Measurements from ENCODE around the gene URI1. TPM values are rescaled to one million over a fixed set of nuclear protein-coding genes. Genes with fewer than 3 reads are reported as not detected.

URI1 gene
- total and polyA plus RNA-seq, 2 of the 8 experiments (the other 6 are each of a cell fraction or from before 2014, with no cell fraction given), result 27.7 to 64.3 TPM

DNA sequence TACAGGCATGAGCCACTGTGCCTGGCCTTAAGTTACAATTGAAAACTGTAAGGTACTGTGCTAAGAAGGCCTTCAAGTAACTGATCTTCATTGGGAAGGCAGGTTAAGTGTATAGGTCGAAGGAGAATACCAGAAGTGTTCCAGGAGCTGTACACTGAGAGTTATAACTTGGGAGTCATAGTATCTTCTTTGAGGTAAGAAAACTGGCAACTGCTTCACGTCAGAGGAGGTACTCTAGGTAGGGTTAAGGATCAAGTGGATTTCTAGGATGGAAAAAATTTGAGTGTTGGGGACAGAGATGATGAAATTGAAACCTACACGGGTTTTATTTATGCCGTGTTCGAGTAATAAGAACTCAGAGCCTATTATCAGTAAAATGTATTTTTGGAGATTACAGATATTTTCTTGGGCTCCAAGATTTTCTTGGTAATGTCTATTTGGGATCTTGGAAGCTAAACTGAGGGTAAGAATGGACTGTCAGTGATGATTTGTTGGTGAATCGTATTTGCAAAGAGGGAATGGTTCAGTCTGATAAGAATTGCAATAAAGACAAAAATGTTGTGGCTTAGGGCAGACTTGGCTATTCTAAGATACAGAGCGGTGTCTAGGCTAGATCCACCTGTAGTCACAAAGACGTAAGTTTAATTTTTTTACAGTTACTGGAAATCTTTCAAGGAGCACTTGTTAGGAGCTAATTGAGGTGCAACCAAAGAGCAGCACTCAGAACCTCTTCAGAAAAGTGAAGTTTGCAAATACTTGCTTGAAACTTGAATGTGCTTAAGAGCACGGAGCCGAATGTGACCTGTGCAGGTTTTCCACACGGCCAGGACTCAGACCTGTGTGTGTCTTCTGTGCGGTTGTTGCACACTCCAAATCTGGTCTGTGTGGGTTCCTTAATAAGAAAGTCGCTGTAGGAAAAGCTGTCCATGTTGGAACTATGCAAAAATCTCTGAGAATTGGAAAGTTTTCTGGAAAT lies 102.5 kb downstream of the URI1 start:
- Histone ChIP-seq H3K23ac (ENCODE audit: insufficient read length) (no peak overlapping the region), H3K56ac (replicated peaks; ENCODE audit: insufficient read length, low read depth, low read length) (no peak overlapping the region), H2BK120ac (replicated peaks; ENCODE audit: low read depth, low read length) (no peak overlapping the region), H2BK5ac (ENCODE audit: low read depth, low read length) (no peak overlapping the region), H4K20me1 (replicated peaks in 1 of 2; ENCODE audit: control insufficient read depth in 1 of 2, insufficient read depth in 2 of 2, low read length in 2 of 2) (no peaks in the 10 kb centered on the region), H2AK5ac (ENCODE audit: low read depth, low read length) (no peak overlapping the region), H2BK20ac (ENCODE audit: low read length) (no peak overlapping the region), H3K9me3 (ENCODE audit: insufficient read depth in 2 of 2, low read depth in 1 of 2, low read length in 1 of 2) (peaks cover 0 to 7% of the 10 kb centered on the region in 2 experiments; a peak in 1 of 4 replicates), H3K9ac (replicated peaks in 1 of 4; ENCODE audit: extremely low read depth in 1 of 4, low read depth in 3 of 4, low read length in 3 of 4) (no peak overlapping the region), H2AFZ (ENCODE audit: low read length) (no peak overlapping the region), H3K79me1 (ENCODE audit: low read depth, low read length) (no peaks in the 10 kb centered on the region), H2BK15ac (ENCODE audit: low read length) (no peak overlapping the region), H3K27me3 (replicated peaks in 1 of 4; ENCODE audit: control insufficient read depth in 3 of 4, extremely low read depth in 1 of 4, insufficient read depth in 3 of 4, low read length in 3 of 4) (no peaks in the 10 kb centered on the region), H4K8ac (ENCODE audit: extremely low read depth, insufficient read depth, low read length) (no peak overlapping the region), H3K79me2 (ENCODE audit: control insufficient read depth in 1 of 2, insufficient read depth in 2 of 2, low read length in 2 of 2) (no peaks in the 10 kb centered on the region), H4K91ac (replicated peaks; ENCODE audit: insufficient read length, low read length) (no peak overlapping the region), H3K14ac (ENCODE audit: insufficient read length) (no peak overlapping the region), H3K4me2 (ENCODE audit: insufficient read depth in 1 of 2, low read depth in 2 of 2, low read length in 2 of 2) (no peak overlapping the region), H2BK12ac (ENCODE audit: low read depth, low read length) (no peak overlapping the region), H3K27ac (ENCODE audit: low read depth, low read length) (no peak overlapping the region), H3K4ac (replicated peaks; ENCODE audit: insufficient read length, low read depth, low read length) (no peak overlapping the region), H3K4me3 (ENCODE audit: extremely low read depth in 1 of 4, insufficient read depth in 2 of 4, low read depth in 3 of 4, low read length in 4 of 4) (no peak overlapping the region), H4K5ac (ENCODE audit: insufficient read length, low read depth, low read length) (no peak overlapping the region), H3K4me1 (replicated peaks in 1 of 4; ENCODE audit: control insufficient read depth in 3 of 4, insufficient read depth in 4 of 4, low read length in 3 of 4) (peaks cover 0 to 2% (median 0%) of the 10 kb centered on the region in 4 experiments; a peak in 1 of 7 replicates), H3K23me2 (ENCODE audit: low read depth, low read length) (no peaks in the 10 kb centered on the region), H3K36me3 (ENCODE audit: control insufficient read depth in 2 of 4, insufficient read depth in 4 of 4, low read length in 3 of 4) (no peaks in the 10 kb centered on the region), H3K18ac (ENCODE audit: extremely low read depth, low read length) (no peak overlapping the region)
- FAIRE-seq (no peak), DNase-seq (ENCODE audit: low read depth in 1 of 2, low spot score in 2 of 2) (no peak)
- 95% methylated on average over 13 of the region's 13 CpGs; no CpG with 5 or more reads in 1 of the 2 experiments for WGBS, 2 experiments (ENCODE audit: extremely low coverage in 1 of 2, insufficient coverage in 1 of 2, insufficient read length in 1 of 2, insufficient replicate concordance in 2 of 2, low coverage in 1 of 2, low lambda C conversion rate in 2 of 2, missing lambda C conversion rate in 1 of 2)
- CTCF ChIA-PET (ENCODE audit: partially characterized antibody), result interaction anchor here (0.6 to 2.5 kb wide), 4 partner anchors 17 to 598 kb away, joined by 3 to 7 read pairs (median 3); no protein-coding TSS in a partner anchor
- POLR2A ChIA-PET (ENCODE audit: partially characterized antibody), result no interaction called here
- TF ChIP-seq MAFK (IDR thresholded peaks at IDR 0.05; ENCODE audit: low read depth, low read length) (no peak), EP300 (IDR thresholded peaks at IDR 0.05; ENCODE audit: borderline replicate concordance in 1 of 2, low read depth in 2 of 2, low read length in 2 of 2) (no peak), GABPA (IDR thresholded peaks at IDR 0.05; ENCODE audit: borderline replicate concordance, insufficient read depth, low read length) (no peak), NRF1 (IDR thresholded peaks at IDR 0.05; ENCODE audit: low read depth, low read length) (no peak)

Data from H1 (cell line).